Parathyroid adenoma (tissue), 2 donors: Measurements from ENCODE around the gene NLGN4Y.

ENCODE experiments used
- H2AFZ ChIP-seq: fragments of 300-600 bp; sonication (generic); one replicate; pipeline ENCODE4 v1.7.0; 2017; ENCODE audit warnings: antibody characterized with exemption, mild to moderate bottlenecking
- H3K27ac ChIP-seq: fragments of 300-600 bp; sonication (generic); one replicate; pipeline ENCODE4 v1.7.0; 2017
- H3K27me3 ChIP-seq: fragments of 300-600 bp; sonication (generic); one replicate; pipeline ENCODE4 v1.7.0; 2017; ENCODE audit warnings: low read length; ENCODE audit not compliant: control insufficient read depth, insufficient read depth
- H3K36me3 ChIP-seq: fragments of 300-600 bp; sonication (generic); one replicate; pipeline ENCODE4 v1.7.0; 2017; ENCODE audit warnings: low read length; ENCODE audit not compliant: control insufficient read depth, insufficient read depth
- H3K4me1 ChIP-seq: fragments of 300-600 bp; sonication (generic); one replicate; pipeline ENCODE4 v1.7.0; 2017; ENCODE audit warnings: control low read depth
- H3K4me2 ChIP-seq: fragments of 300-600 bp; sonication (generic); one replicate; pipeline ENCODE4 v1.7.0; 2017; ENCODE audit warnings: low read length
- H3K4me3 ChIP-seq: fragments of 300-600 bp; sonication (generic); one replicate; pipeline ENCODE4 v1.7.0; 2017; ENCODE audit warnings: low read depth, low read length
- H3K79me2 ChIP-seq: fragments of 300-600 bp; sonication (generic); one replicate; pipeline ENCODE4 v1.7.0; 2017; ENCODE audit warnings: control low read depth
- H3K9ac ChIP-seq: fragments of 300-600 bp; sonication (generic); one replicate; pipeline ENCODE4 v1.7.0; 2017; ENCODE audit warnings: mild to moderate bottlenecking
- H3K9me3 ChIP-seq: fragments of 300-600 bp; sonication (generic); one replicate; pipeline ENCODE4 v1.7.0; 2017; ENCODE audit warnings: low read length; ENCODE audit not compliant: control insufficient read depth
- TF ChIP-seq, protein P1 (sequence below): fragments of 300-600 bp; sonication (generic); IDR thresholded peaks from one replicate; pipeline ENCODE4 v1.7.0; 2017; ENCODE audit warnings: antibody characterized with exemption, mild to moderate bottlenecking
- donor health status: primary hyperparathyroidism.

Gene NLGN4Y

DNA sequence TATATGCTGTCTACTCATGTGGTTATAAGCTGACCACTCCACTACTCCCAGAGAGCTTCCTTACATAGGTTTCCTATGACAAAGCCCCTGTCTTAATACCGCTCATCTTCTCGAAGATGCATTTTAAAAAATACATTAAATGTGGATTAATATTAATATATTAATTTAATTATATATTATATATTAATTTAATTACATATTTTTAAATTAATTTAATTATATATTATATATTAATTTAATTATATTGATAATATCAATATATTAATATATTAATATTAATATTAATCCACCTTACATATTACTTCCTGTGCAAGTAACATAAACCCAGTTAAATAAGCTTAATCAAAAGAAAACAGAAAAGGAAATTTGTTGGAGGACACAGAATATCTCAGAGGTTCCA lies 19.7 kb upstream of the NLGN4Y start:
- H3K4me1 ChIP-seq: no peaks in the 10 kb centered on the region
- H3K27me3 ChIP-seq: no peaks in the 10 kb centered on the region
- H2AFZ ChIP-seq: no peak overlapping the region
- H3K4me2 ChIP-seq: no peak overlapping the region
- no peak overlapping the region for H3K9ac ChIP-seq
- no peak overlapping the region for H3K4me3 ChIP-seq
- TF ChIP-seq, protein P1, sequence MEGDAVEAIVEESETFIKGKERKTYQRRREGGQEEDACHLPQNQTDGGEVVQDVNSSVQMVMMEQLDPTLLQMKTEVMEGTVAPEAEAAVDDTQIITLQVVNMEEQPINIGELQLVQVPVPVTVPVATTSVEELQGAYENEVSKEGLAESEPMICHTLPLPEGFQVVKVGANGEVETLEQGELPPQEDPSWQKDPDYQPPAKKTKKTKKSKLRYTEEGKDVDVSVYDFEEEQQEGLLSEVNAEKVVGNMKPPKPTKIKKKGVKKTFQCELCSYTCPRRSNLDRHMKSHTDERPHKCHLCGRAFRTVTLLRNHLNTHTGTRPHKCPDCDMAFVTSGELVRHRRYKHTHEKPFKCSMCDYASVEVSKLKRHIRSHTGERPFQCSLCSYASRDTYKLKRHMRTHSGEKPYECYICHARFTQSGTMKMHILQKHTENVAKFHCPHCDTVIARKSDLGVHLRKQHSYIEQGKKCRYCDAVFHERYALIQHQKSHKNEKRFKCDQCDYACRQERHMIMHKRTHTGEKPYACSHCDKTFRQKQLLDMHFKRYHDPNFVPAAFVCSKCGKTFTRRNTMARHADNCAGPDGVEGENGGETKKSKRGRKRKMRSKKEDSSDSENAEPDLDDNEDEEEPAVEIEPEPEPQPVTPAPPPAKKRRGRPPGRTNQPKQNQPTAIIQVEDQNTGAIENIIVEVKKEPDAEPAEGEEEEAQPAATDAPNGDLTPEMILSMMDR: no peak
- H3K79me2 ChIP-seq: no peaks in the 10 kb centered on the region
- no peaks in the 10 kb centered on the region for H3K36me3 ChIP-seq
- no peaks in the 10 kb centered on the region for H3K9me3 ChIP-seq
- no peak overlapping the region for H3K27ac ChIP-seq

GRCh38 chrY:14522379-14522950 lies 1.9 kb upstream of the NLGN4Y start:
- H3K79me2 ChIP-seq: no peaks in the 10 kb centered on the region
- H3K9ac ChIP-seq: no peak overlapping the region
- no peaks in the 10 kb centered on the region for H3K9me3 ChIP-seq
- no peaks in the 10 kb centered on the region for H3K4me1 ChIP-seq
- no peaks in the 10 kb centered on the region for H3K36me3 ChIP-seq
- TF ChIP-seq, protein P1: no peak
- no peak overlapping the region for H2AFZ ChIP-seq
- no peak overlapping the region for H3K27ac ChIP-seq
- H3K27me3 ChIP-seq: no peaks in the 10 kb centered on the region
- no peak overlapping the region for H3K4me2 ChIP-seq
- H3K4me3 ChIP-seq: no peak overlapping the region

- Histone ChIP-seq H3K4me3 (peak overlapping the region; percentile 60), H2AFZ (no peak overlapping the region), H3K4me1 (no peaks in the 10 kb centered on the region), H3K9me3 (no peaks in the 10 kb centered on the region), H3K9ac (no peak overlapping the region), H3K4me2 (peak overlapping the region; percentile 81), H3K79me2 (no peaks in the 10 kb centered on the region), H3K36me3 (no peaks in the 10 kb centered on the region), H3K27me3 (no peaks in the 10 kb centered on the region), H3K27ac (no peak overlapping the region)
- TF ChIP-seq, protein P1: no peak
These were observed 648 bp upstream of the NLGN4Y start for GRCh38 chrY:14523491-14524271.

- H2AFZ ChIP-seq: no peak overlapping the region
- peak overlapping the region; percentile 81 for H3K4me2 ChIP-seq
- no peak overlapping the region for H3K27ac ChIP-seq
- no peaks in the 10 kb centered on the region for H3K79me2 ChIP-seq
- no peaks in the 10 kb centered on the region for H3K9me3 ChIP-seq
- no peaks in the 10 kb centered on the region for H3K36me3 ChIP-seq
- H3K9ac ChIP-seq: no peak overlapping the region
- H3K27me3 ChIP-seq: no peaks in the 10 kb centered on the region
- no peaks in the 10 kb centered on the region for H3K4me1 ChIP-seq
- peak overlapping the region; percentile 60 for H3K4me3 ChIP-seq
- TF ChIP-seq, protein P1: no peak
These were observed 986 bp downstream of the NLGN4Y start for GRCh38 chrY:14525315-14525714.
